GM12878 (cell line): ENCODE data around the gene KCNMB2. TPM values are rescaled to one million over a fixed set of nuclear protein-coding genes. Genes with fewer than 3 reads are reported as not detected.

Source experiments
- CBFB ChIP-seq: IDR thresholded peaks from 2 replicates; pipeline ENCODE4 v1.6.1; 2016; ENCODE audit warnings: antibody characterized with exemption, low read depth
- FOXM1 ChIP-seq: IDR thresholded peaks from 2 replicates; pipeline ENCODE4 v1.6.1; 2012; ENCODE audit warnings: low read depth, mild to moderate bottlenecking, inconsistent platforms, low read length, moderate library complexity
- IKZF2 ChIP-seq, 2 experiments: fragments of 450-650 bp; IDR thresholded peaks; 2 replicates each; pipeline ENCODE4 v1.6.1; 2017; ENCODE audit warnings: mild to moderate bottlenecking in 2 of 2, moderate library complexity in 2 of 2
- MTA2 ChIP-seq: fragments of 450-650 bp; IDR thresholded peaks from 2 replicates; pipeline ENCODE4 v1.6.1; 2016; ENCODE audit warnings: low read depth, mild to moderate bottlenecking, moderate library complexity
- NBN ChIP-seq: fragments of 450-650 bp; IDR thresholded peaks from 2 replicates; pipeline ENCODE4 v1.6.1; 2016
- NFIC ChIP-seq: IDR thresholded peaks from 2 replicates; pipeline ENCODE4 v1.6.1; 2012; ENCODE audit warnings: low read depth, mild to moderate bottlenecking, inconsistent platforms, low read length, moderate library complexity
- TCF3 ChIP-seq: IDR thresholded peaks from 2 replicates; pipeline ENCODE4 v1.6.1; 2012; ENCODE audit warnings: low read depth, mild to moderate bottlenecking, low read length, borderline replicate concordance; ENCODE audit not compliant: insufficient read depth
- YY1 ChIP-seq: IDR thresholded peaks from 2 replicates; pipeline ENCODE4 v1.6.1; 2011; ENCODE audit warnings: low read depth, mild to moderate bottlenecking, low read length
- ZNF217 ChIP-seq: fragments of 450-650 bp; IDR thresholded peaks from 2 replicates; pipeline ENCODE4 v1.6.1; 2017; ENCODE audit warnings: antibody characterized with exemption, mild to moderate bottlenecking
- ZNF24 ChIP-seq: fragments of 450-650 bp; IDR thresholded peaks from 2 replicates; pipeline ENCODE4 v1.6.1; 2017; ENCODE audit warnings: antibody characterized with exemption, mild to moderate bottlenecking
- polyA plus RNA-seq, 11 experiments: library from polyadenylated mRNA; depleted of rRNA in 4 of 11; unstranded in 6 of 11; stranded (reverse) in 5 of 11; fragments of >200 nt; fragmentation: Nextera tagmentation in 4 of 11; fragmentation: Illumina TruSeq in 1 of 11; extraction: Ambion mirVana in 4 of 11; extraction: Trizol in 1 of 11; gene quantifications; 1 replicate in 1 of 11; 2 replicates in 10 of 11; pipeline versions ENCODE4 v1.2.1 to v1.2.3, GENCODE V29; 2011 to 2016; ENCODE audit warnings: inconsistent platforms in 2 of 11, missing spikeins in 2 of 11, low read depth in 1 of 11
- total RNA-seq, 4 experiments: library from RNA; depleted of rRNA in 3 of 4; stranded (reverse); fragments of >200 nt in 3 of 4; fragmentation: Illumina TruSeq in 1 of 4; extraction: Trizol in 1 of 4; gene quantifications; 2 replicates each; pipeline versions ENCODE4 v1.2.1 to v1.2.3, GENCODE V29; 2013 to 2021
- TF ChIP-seq, protein P1 (sequence below): fragments of 450-650 bp; IDR thresholded peaks from 2 replicates; pipeline ENCODE4 v1.6.1; 2016; ENCODE audit warnings: mild to moderate bottlenecking, moderate library complexity, borderline replicate concordance
- TF ChIP-seq, protein P2 (sequence below): fragments of 450-650 bp; IDR thresholded peaks from 2 replicates; pipeline ENCODE4 v1.6.1; 2017; ENCODE audit warnings: low read depth, mild to moderate bottlenecking, moderate library complexity
- TF ChIP-seq, protein P3 (sequence below): IDR thresholded peaks from 2 replicates; pipeline ENCODE4 v1.6.1; 2012; ENCODE audit warnings: low read length, inconsistent platforms
- TF ChIP-seq, protein P4 (sequence below): fragments of 450-650 bp; IDR thresholded peaks from 2 replicates; pipeline ENCODE4 v1.6.1; 2017; ENCODE audit warnings: mild to moderate bottlenecking, low read depth, inconsistent platforms; ENCODE audit not compliant: poor library complexity, severe bottlenecking
- TF ChIP-seq, protein P5 (sequence below): fragments of 450-650 bp; IDR thresholded peaks from 2 replicates; pipeline ENCODE4 v1.6.1; 2017; ENCODE audit warnings: mild to moderate bottlenecking, moderate library complexity

Gene KCNMB2
- total and polyA plus RNA-seq, 10 of the 15 experiments (the other 5 are each of a cell fraction or from before 2014, with no cell fraction given): 0.22 to 18.8 (median 11.0) TPM

DNA sequence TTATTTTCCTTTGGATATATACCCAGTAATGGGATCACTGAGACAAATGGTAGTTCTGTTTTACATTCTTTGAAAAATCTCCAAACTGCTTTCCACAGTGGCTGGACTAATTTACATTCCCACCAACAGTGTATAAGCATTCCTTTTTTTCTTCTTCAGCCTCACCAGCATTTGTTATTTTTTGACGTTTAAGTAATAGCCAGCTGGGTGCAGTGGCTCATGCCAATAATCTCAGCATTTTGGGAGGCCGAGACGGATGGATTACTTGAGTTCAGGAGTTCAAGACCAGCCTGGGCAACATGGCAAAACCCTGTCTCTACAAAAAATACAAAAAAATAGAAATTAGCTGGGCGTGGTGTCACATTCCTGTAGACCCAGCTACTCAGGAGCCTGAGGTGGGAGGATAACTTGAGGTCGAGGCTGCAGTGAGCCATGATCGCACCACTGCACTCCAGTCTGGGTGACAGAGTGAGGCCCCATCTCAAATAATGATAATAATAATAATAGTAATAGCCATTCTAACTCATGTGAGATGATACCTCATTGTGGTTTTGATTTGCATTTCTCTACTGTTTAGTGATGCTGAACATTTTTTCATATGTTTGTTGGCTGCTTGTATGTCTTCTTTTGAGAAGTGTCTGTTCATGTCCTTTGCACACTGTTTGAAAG is 21.0 kb upstream of the KCNMB2 start (continued):
- TF ChIP-seq, protein P1, sequence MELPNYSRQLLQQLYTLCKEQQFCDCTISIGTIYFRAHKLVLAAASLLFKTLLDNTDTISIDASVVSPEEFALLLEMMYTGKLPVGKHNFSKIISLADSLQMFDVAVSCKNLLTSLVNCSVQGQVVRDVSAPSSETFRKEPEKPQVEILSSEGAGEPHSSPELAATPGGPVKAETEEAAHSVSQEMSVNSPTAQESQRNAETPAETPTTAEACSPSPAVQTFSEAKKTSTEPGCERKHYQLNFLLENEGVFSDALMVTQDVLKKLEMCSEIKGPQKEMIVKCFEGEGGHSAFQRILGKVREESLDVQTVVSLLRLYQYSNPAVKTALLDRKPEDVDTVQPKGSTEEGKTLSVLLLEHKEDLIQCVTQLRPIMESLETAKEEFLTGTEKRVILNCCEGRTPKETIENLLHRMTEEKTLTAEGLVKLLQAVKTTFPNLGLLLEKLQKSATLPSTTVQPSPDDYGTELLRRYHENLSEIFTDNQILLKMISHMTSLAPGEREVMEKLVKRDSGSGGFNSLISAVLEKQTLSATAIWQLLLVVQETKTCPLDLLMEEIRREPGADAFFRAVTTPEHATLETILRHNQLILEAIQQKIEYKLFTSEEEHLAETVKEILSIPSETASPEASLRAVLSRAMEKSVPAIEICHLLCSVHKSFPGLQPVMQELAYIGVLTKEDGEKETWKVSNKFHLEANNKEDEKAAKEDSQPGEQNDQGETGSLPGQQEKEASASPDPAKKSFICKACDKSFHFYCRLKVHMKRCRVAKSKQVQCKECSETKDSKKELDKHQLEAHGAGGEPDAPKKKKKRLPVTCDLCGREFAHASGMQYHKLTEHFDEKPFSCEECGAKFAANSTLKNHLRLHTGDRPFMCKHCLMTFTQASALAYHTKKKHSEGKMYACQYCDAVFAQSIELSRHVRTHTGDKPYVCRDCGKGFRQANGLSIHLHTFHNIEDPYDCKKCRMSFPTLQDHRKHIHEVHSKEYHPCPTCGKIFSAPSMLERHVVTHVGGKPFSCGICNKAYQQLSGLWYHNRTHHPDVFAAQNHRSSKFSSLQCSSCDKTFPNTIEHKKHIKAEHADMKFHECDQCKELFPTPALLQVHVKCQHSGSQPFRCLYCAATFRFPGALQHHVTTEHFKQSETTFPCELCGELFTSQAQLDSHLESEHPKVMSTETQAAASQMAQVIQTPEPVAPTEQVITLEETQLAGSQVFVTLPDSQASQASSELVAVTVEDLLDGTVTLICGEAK: 0 out of 2 replicates have a peak, but pooled peaks have one; percentile 7
- TF ChIP-seq FOXM1: peak; percentile 80
- TF ChIP-seq ZNF24: 0 out of 2 replicates have a peak, but pooled peaks have one; percentile 11
- TF ChIP-seq, protein P2, sequence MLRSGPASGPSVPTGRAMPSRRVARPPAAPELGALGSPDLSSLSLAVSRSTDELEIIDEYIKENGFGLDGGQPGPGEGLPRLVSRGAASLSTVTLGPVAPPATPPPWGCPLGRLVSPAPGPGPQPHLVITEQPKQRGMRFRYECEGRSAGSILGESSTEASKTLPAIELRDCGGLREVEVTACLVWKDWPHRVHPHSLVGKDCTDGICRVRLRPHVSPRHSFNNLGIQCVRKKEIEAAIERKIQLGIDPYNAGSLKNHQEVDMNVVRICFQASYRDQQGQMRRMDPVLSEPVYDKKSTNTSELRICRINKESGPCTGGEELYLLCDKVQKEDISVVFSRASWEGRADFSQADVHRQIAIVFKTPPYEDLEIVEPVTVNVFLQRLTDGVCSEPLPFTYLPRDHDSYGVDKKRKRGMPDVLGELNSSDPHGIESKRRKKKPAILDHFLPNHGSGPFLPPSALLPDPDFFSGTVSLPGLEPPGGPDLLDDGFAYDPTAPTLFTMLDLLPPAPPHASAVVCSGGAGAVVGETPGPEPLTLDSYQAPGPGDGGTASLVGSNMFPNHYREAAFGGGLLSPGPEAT: peak; percentile 39; the same call in 1 of the 2 replicates
- TF ChIP-seq MTA2: peak; percentile 78; the same call in 1 of the 2 replicates
- peak; percentile 61; the same call in 1 of the 2 replicates for TF ChIP-seq ZNF217
- TF ChIP-seq, protein P3, sequence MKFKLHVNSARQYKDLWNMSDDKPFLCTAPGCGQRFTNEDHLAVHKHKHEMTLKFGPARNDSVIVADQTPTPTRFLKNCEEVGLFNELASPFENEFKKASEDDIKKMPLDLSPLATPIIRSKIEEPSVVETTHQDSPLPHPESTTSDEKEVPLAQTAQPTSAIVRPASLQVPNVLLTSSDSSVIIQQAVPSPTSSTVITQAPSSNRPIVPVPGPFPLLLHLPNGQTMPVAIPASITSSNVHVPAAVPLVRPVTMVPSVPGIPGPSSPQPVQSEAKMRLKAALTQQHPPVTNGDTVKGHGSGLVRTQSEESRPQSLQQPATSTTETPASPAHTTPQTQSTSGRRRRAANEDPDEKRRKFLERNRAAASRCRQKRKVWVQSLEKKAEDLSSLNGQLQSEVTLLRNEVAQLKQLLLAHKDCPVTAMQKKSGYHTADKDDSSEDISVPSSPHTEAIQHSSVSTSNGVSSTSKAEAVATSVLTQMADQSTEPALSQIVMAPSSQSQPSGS: peak; percentile 90
- TF ChIP-seq CBFB: peak; percentile 79; the same call in 1 of the 2 replicates
- TF ChIP-seq YY1: 0 out of 2 replicates have a peak, but pooled peaks have one; percentile 19
- peak; percentile 89 for TF ChIP-seq NFIC
- TF ChIP-seq, protein P4, sequence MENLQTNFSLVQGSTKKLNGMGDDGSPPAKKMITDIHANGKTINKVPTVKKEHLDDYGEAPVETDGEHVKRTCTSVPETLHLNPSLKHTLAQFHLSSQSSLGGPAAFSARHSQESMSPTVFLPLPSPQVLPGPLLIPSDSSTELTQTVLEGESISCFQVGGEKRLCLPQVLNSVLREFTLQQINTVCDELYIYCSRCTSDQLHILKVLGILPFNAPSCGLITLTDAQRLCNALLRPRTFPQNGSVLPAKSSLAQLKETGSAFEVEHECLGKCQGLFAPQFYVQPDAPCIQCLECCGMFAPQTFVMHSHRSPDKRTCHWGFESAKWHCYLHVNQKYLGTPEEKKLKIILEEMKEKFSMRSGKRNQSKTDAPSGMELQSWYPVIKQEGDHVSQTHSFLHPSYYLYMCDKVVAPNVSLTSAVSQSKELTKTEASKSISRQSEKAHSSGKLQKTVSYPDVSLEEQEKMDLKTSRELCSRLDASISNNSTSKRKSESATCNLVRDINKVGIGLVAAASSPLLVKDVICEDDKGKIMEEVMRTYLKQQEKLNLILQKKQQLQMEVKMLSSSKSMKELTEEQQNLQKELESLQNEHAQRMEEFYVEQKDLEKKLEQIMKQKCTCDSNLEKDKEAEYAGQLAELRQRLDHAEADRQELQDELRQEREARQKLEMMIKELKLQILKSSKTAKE: peak; percentile 54
- TF ChIP-seq TCF3: 0 out of 2 replicates have a peak, but pooled peaks have one; percentile 50
- peak; percentile 48 to 49; a peak in 3 of 4 replicates for TF ChIP-seq IKZF2 (IDR thresholded peaks at IDR 0.05)
- TF ChIP-seq, protein P5, sequence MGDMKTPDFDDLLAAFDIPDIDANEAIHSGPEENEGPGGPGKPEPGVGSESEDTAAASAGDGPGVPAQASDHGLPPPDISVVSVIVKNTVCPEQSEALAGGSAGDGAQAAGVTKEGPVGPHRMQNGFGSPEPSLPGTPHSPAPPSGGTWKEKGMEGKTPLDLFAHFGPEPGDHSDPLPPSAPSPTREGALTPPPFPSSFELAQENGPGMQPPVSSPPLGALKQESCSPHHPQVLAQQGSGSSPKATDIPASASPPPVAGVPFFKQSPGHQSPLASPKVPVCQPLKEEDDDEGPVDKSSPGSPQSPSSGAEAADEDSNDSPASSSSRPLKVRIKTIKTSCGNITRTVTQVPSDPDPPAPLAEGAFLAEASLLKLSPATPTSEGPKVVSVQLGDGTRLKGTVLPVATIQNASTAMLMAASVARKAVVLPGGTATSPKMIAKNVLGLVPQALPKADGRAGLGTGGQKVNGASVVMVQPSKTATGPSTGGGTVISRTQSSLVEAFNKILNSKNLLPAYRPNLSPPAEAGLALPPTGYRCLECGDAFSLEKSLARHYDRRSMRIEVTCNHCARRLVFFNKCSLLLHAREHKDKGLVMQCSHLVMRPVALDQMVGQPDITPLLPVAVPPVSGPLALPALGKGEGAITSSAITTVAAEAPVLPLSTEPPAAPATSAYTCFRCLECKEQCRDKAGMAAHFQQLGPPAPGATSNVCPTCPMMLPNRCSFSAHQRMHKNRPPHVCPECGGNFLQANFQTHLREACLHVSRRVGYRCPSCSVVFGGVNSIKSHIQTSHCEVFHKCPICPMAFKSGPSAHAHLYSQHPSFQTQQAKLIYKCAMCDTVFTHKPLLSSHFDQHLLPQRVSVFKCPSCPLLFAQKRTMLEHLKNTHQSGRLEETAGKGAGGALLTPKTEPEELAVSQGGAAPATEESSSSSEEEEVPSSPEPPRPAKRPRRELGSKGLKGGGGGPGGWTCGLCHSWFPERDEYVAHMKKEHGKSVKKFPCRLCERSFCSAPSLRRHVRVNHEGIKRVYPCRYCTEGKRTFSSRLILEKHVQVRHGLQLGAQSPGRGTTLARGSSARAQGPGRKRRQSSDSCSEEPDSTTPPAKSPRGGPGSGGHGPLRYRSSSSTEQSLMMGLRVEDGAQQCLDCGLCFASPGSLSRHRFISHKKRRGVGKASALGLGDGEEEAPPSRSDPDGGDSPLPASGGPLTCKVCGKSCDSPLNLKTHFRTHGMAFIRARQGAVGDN: peak; percentile 39; the same call in 1 of the 2 replicates
- peak; percentile 49; the same call in 1 of the 2 replicates for TF ChIP-seq NBN
